Superior temporal gyrus (tissue), 1 donor: Measurements from ENCODE around the gene DDX28.

ENCODE experiments used
- DNase-seq: peaks from one replicate; pipeline ENCODE4 v3.0.0-alpha.2; 2016; ENCODE audit errors: extremely low spot score

Gene DDX28, protein sequence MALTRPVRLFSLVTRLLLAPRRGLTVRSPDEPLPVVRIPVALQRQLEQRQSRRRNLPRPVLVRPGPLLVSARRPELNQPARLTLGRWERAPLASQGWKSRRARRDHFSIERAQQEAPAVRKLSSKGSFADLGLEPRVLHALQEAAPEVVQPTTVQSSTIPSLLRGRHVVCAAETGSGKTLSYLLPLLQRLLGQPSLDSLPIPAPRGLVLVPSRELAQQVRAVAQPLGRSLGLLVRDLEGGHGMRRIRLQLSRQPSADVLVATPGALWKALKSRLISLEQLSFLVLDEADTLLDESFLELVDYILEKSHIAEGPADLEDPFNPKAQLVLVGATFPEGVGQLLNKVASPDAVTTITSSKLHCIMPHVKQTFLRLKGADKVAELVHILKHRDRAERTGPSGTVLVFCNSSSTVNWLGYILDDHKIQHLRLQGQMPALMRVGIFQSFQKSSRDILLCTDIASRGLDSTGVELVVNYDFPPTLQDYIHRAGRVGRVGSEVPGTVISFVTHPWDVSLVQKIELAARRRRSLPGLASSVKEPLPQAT

DNA sequence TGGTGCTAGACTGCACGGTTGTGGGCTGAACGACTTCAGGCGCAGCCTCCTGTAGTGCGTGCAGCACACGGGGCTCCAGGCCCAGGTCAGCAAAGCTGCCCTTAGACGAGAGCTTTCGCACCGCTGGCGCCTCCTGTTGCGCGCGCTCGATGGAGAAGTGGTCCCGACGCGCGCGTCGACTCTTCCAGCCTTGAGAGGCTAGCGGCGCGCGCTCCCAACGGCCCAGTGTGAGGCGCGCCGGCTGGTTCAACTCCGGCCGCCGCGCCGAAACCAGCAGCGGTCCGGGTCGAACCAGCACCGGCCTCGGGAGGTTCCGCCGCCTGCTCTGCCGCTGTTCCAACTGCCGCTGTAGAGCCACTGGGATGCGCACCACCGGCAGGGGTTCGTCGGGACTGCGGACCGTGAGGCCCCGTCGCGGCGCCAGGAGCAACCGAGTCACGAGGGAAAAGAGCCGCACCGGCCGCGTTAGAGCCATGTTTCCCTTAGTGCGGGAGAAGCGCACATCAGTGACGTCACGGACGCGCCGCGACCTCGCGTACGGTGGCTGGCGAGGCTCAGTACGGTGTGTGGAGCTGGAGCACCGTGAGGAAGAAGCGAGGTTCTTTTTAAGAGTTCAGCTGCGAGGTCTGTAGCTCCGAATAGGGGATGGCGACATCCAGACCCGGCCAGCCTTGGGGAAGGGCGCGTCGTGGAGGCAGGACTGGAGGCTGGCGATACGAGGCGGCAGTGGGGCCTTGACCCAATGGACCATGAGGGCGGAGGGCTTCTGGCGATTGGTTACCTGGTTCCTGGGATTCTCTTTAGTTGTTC, at the start of gene DDX28, which contains the start of gene DUS2:
Gene DDX28, minus strand, starts transcription at position 505 of the 810 bp plus-strand sequence. Its CDS starts 30 bp downstream, at position 475.
Gene DUS2, plus strand, starts transcription at position 557 of the 810 bp plus-strand sequence. CDS start 14,740 bp downstream, outside the sequence.
- peak; percentile 97 for DNase-seq

DNA sequence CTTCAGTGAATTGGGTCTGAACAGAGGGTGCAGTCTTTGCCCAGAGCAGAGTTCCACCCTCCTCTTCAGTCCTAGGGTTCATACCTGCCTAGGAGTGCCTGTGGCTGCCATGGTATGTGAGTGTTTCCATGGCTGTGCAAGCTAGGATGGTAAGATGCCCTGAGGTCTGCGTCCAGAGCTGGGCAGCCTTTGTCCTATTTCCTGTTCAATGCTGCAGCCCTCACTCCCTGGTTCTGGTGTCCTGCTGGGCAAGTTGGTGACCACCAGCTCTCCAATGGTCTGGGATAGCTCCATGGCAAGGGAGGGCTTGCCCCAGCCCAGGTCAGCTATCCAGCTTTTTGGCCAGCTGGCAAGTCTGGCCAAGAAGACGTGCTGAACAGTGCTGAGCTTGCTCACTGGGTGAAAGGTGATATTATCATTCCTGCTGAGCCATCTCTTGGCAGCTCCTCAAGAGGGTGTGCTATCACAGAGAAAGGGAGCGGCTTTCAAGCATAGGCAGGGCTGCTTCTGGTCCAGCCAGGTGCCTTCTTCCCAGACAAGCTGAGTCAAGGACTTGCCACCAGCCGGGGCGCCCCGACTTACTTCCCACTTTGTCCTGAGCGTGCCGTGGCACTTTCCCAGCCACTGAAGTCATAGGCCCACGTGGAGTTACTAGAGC, 49.1 kb upstream of the DDX28 start:
- no peak for DNase-seq

DNA sequence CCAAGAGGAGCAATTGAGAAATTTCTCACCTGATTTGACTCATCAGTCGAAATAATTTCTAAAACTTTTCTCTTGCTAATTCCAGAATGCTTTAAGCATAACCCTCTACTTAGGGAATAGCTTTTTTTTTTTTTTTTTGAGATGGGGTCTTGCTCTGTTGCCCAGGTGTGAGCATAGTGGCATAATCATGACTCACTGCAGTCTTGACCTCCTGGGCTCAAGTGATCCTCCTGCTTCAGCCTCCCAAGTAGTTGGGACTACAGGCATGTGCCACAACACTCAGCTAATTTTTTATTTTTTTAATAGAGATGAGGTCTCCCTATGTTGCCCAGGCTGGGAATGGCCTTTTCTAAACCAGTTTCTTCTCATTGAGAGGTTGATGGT, 48.5 kb upstream of the DDX28 start:
- DNase-seq: no peak

DNA sequence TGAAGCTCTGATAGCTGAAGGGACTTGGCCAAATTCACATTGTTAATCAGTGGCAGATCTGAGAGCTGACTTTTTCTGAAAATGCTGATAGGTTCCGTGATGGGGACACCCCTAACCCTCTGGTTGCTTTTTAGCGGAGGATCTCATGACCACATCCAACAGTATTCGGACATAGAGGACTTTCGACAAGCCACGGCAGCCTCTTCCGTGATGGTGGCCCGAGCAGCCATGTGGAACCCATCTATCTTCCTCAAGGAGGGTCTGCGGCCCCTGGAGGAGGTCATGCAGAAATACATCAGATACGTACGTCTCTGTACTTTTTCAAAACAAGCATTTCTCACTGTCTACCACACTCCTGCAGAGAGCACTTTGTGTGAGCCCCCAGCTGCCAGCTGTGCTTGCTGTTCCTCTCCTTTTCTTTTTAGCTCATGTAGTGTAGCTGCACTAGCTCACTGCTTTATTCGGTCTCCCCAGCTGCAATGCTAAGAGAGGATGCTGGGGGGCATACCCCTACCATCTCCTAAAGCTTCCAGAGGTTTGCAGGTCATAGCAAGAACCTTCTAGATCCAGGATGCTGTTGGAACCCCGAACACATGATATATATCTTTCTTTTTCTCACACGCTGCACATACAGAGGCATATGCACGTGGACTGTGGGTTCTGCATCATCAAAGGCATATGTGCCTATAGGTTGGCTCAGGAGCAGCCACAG, 47.9 kb upstream of the DDX28 start:
- DNase-seq: no peak

DNA sequence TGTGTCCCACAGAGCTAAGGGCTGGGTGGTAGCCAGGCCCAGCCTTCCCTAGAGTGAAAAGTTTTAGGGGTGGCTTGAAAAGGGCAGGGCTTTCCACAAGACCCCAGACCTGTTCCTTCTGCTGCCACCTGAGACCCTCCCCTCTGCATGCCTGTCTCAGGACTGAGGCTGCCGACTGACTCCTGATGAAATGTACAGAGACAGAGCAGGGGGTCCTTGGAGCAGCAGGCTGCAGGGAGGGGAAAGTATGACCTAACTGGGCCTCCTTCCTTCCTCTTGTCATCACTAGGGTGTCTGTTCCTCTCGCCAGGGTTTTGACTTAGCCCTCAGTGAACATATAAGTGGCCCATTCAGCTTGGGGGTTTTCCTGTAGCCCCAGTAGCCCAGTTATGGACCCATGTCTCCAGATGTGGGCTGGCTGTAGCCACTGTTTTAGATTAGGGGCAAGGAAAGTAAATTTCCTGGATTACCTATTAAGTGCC, 47.3 kb upstream of the DDX28 start:
- no peak for DNase-seq

DNA sequence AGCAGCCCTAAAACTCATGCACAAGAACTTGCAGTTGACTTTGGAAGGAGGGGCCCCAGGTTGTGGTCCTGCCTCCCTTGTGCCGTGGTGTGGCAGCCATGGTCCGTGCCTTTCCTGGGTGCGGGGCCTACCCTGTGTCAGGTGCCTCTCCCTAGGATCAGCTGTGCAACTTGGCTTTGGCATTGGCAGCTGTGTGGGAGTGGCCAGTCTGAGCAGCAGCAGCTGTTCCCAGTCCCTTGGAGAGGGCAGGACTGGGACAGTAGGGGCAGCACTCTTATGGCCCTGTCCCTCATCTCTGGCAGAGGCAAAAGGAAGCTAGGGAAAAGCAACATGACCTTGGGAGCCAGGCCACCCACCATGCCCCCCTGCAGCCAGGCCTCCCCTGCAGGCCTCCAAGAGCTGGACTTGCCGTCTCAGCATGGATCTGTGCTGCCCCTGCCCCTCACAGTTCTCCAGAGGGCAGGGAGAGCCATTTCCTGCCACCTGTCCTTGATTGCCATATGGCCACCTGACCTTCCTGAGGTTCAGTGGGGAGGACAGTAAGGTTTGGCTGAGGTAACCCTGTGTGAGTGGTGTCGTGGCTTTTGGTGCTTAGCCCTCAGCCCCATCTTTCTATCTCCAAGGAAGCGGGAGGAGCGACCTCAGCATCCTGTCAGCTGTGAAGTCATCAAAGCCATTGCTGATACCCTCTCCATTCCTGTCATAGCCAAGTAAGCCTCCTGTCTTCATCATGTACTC, 46.6 kb upstream of the DDX28 start:
- no peak for DNase-seq

DNA sequence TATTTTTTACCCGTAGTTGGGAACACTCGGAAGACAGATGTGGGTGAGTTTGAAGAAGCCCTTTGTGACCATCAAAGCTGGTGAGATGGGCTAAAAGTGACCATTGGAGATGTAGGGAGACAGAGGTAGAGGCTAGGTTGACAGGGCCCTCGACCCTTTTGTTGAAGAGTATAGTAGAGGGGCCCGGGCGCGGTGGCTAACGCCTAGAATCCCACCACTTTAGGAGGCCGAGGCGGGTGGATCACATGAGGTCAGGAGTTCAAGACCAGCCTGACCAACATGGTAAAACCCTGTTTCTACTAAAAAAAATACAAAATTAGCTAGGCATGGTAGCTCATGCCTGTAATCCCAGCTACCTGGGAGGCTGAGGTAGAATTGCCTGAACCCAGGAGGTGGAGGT, 45.9 kb upstream of the DDX28 start:
- no peak for DNase-seq

DNA sequence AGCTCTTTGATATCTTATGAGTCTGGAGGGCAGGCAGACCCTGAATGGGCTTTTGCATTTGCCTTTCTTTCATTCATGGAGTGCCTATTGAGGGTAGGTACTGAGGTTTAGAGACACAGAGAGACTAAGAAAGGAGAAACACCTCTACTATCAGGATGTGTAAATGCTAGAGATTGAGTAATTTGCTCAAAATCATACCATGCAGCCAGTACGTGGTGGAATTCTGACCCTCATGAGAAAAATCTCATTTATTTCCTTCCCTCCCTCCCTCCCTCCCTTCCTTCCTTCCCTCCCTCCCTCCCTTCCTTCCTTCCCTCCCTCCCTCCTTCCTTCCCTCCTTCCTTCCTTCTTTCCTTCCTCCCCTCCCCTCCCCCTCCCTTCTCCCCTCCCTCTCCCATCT, 43.7 kb upstream of the DDX28 start:
- no peak for DNase-seq

DNA sequence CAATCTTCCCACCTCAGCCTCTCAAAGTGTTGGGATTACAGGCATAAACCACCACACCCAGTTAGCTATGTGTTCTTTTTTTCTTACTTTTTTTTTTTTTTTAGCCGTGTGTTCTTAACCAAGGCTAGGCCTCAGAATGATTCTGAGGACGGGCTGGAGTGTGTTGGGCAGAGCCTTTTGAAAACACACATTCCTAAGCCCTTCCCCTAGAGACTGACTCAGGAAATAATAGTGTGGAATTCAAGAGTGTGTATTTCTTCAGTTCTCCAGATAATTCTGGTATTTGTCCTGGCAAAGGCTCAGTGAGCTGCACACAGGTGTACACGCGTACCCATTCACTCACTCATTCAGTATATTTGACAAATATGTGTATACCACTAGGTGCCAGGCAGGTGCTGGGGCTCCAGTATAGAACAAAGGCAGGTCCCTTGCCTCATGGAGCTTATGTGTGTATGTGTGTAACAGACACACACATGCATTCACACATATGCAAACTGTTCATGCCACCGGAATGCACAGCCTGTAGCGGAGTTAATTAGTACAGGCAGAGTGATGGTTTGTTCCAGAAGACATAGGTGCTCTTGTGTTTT, 42.8 kb upstream of the DDX28 start:
- no peak for DNase-seq

DNA sequence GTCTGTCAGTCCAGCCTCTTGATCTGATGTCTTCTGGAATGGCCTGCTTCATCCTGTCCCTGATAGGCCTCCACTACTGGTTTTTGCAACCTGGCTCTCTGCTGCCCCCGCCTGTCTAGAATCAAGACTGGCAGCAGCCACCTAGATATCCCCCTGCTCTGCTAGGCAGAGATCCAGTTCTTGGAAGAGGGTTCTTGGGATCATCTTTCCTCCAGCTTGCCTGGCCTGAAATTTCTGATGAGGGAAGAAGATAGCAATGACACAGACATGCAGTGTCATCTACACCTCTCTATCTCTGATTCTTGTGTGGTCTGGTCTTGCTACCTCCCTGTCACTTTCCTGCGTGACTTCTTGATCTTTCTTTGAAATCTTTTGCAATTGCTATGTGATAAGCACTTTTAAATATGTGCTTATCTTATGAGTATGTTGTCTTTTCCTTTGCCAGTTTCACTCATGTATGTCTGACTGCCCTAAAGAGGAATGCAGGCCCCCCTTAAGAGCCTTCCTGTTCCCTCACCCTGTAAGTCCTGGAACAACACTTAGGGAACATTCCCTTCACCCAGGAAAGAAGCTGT, 41.8 kb upstream of the DDX28 start:
- peak; percentile 73 for DNase-seq

DNA sequence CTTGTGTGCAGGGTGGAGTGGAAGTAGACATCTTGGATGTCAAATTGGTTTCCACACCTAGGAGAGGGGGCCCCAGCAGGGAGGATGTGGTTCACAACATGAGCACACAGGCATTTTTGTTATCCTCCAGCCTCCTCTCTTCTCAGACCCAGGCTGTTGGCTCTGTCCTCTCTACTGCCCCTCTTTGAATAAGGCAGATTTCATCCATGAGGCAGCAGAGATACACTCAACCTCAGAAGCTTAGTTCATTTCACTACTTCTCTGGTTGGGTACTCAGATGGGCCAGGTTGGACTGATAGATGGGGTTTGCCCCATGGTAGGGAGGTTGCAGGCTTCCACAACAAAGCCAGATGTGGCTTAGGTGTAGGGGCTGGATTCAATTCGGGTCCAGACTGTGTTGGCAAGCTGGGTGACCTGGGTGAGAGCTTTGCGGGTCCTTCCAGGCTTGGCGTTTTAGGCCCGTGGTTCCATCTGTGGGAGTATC, 39.9 kb upstream of the DDX28 start:
- no peak for DNase-seq

DNA sequence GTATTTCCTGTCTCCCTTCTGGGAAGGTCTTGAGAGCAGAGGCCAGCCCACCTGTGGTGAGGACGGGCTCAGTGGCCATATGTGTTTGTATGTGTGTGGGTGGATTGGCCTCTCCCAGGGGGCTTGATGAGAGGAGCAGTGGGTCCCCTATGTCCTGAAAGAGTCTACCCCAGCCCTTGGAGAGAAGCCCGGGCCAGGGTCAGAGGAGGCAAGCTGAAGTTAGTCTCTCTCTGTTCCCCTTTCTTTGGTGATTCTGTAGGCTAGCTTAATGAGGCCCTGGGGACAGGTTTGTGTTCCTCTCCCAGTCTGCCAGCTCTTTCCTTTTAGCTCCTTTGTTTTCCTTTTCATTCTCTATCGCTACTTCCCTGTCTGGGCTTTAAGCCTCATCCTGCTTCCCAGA, 38.4 kb upstream of the DDX28 start:
- DNase-seq: no peak

DNA sequence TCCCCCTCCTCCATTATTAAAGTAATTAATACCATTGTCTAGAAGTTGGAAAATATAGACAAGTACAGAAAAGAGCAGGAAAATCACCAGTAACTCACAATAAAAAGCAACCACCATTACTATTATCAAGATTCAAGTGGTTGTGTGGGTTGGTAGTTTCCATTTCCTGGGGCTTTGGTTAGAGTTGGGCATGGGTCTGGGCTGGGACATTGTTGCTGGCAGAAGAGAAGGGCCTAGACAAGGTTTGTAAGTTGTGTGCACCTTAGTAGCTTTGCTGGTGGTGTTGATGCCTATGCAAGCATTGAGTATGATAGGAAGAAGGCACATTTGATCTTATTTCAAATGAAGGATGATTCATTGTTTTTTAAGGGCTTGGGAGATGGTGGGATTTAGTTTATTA, 36.8 kb upstream of the DDX28 start:
- no peak for DNase-seq

DNA sequence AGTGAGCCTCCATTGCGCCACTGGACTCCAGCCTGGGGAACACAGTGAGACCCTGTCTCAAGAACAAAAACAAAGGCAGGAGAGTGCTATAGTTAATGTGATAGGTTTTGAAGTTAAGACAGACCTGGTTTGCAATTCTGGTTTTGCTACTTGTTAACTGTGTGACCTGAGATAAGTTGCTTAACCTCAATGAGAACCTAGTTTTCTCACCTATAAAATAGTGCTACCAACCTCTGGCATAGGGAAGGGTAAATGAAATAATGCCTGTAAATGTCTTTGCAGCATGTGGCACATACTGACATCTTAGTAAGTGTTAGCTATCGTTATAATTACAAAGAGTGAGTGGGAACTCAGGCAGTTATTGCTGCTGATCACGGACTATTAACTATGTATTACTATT, 32.4 kb upstream of the DDX28 start:
- no peak for DNase-seq

DNA sequence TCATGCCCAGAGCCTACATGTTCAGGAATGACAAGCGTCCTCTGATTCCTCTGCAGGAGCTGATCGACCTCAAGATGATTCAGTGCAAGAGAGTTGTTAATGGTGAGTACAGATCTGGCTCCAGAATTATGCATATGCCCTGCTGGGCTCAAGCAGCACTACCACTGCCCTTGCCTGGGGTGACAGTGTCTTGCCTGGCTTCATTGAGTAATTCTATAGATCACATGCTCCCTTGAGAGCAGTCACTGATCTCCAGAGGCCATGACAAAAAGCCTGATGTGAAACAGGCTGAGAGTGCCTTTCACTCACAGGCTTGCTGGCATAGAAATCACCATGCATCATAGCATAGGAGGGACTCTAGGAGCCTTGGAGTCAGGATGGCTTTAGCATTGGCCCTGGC, 26.4 kb upstream of the DDX28 start:
- no peak for DNase-seq

DNA sequence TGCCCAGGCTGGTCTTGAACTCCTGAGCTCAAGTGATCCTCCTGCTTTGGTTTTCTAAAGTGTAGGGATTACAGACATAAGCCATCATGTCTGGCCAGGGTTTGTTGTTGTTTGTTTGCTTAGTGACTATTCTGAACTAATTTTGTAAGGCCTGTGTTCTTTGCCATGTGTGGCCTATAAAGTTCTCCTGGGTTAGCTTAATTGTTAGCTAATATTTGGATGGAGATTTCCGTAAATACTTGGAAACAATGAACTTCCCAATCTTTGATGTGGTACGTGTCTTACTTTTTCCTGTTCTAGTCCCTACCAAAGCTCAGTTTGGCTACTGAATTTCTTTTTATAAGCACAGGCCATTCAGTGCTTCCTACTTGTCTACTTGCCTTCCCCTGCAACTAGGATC, 25.0 kb upstream of the DDX28 start:
- DNase-seq: no peak

DNA sequence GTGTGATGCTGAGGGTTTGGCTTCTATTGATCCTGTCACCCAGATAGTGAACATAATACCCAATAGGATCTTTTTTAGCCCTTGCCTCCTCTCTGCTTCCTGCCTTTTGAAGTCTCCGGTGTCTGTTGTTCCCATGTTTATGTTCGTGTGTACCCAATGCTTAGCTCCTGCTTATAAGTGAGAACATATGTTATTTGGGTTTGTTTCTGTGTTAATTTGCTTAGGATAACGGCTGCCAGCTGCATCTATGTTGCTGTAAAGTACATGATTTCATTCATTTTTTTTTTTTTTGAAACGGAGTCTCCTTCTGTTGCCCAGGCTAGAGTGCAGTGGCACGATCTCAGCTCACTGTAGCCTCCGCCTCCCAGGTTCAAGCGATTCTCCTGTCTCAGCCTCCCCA, 23.1 kb upstream of the DDX28 start:
- DNase-seq: no peak

DNA sequence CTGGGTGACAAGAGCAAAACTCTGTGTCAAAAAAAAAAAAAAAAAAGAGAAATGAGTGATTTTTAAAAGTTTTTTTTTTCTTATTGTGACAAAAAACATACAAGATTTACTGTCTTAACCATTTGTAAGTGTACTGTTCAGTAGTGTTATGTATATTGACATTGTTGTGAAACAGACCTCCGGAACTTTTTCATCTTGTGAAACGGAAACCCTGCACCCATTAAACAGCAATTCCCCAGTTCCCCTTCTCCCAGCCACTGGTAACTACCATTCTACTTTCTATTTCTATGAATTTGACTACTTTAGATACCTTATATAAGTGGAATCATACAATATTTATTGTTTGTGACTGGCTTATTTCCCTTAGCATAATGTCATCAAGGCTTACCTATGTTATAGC, 18.8 kb upstream of the DDX28 start:
- DNase-seq: no peak

DNA sequence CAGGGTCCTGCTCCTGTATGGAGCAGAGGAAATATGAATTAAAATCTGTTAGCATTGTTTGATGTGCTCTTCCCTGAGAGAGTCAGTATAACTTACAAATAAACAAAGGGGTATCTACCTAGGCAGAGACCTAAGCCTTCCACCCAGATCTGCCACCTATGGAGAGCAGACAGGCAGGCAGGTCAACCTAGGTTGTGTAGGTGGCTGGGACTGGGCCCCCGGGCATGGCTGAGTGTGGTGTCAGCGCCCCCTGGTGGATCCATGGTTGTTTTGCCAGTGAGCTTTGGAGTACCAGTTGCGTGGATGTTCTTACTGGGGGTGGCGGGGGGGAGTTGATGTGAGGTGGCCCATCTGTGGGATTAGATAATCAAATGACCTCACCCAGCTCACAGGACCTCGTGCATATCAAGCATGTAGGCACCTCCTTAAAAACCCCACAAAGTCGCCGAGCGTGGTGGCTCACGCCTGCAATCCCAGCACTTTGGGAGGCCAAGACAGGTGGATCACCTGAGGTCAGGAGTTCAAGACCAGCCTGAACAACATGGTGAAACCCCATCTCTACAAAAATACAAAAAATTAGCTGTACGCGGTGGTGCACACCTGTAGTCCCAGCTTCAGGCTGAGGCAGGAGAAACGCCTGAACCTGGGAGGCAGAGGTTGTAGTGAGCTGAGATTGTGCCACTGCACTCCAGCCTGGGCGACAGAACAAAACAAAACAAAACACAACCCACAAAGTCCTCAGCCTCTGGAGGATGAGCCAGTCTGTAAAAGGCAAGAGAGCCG, 17.7 kb upstream of the DDX28 start:
- DNase-seq: peak; percentile 79
